OCI-LY7 (cell line): ENCODE results near the gene CLEC12A. TPM values are rescaled to one million over a fixed set of nuclear protein-coding genes. Genes with fewer than 3 reads are reported as not detected.

Source experiments
- BruUV-seq: library from RNA; stranded (reverse); fragments of 400-500 nt; replicated peaks from 2 replicates; lab custom pipeline; 2021; lab: Mats Ljungman, UMichigan
- CTCF ChIA-PET: fragments of 300-600 bp; sonication (Branson Sonifier 250); formaldehyde crosslinking; loops from one replicate; lab custom pipeline; 2022; ENCODE audit warnings: antibody characterized with exemption; ENCODE audit not compliant: unreplicated experiment; lab: Charles Lee
- POLR2A ChIA-PET: fragments of 300-600 bp; sonication (Branson Sonifier 250); formaldehyde crosslinking; loops from one replicate; lab custom pipeline; 2022; ENCODE audit warnings: antibody characterized with exemption; lab: Charles Lee
- DNase-seq: peaks from one replicate; pipeline ENCODE4 v3.0.0-alpha.2; 2015; ENCODE audit warnings: low spot score
- H2AFZ ChIP-seq: fragments of 200-600 bp; sonication (generic), shearing (Covaris generic); 2 replicates; pipeline ENCODE4 v1.6.1; 2014; ENCODE audit warnings: mild to moderate bottlenecking, antibody characterized with exemption, low read length, moderate library complexity
- H3K27ac ChIP-seq: fragments of 200-600 bp; sonication (generic); 2 replicates; pipeline ENCODE4 v1.5.1; 2014; ENCODE audit warnings: mixed run types, low read depth, mild to moderate bottlenecking, moderate library complexity, low read length, inconsistent platforms; ENCODE audit not compliant: poor library complexity, severe bottlenecking
- H3K36me3 ChIP-seq: fragments of 200-600 bp; sonication (generic); 2 replicates; pipeline ENCODE4 v1.6.1; 2014; ENCODE audit warnings: mild to moderate bottlenecking, antibody characterized with exemption, low read length, moderate library complexity, mixed read lengths; ENCODE audit not compliant: insufficient read depth
- H3K4me1 ChIP-seq: fragments of 200-600 bp; sonication (generic); 2 replicates; pipeline ENCODE4 v1.5.1; 2014; ENCODE audit warnings: mild to moderate bottlenecking, low read length; ENCODE audit not compliant: insufficient read depth, poor library complexity, severe bottlenecking
- H3K4me2 ChIP-seq: fragments of 200-600 bp; sonication (generic); 2 replicates; pipeline ENCODE4 v1.6.1; 2014; ENCODE audit warnings: mild to moderate bottlenecking, low read length
- H3K4me3 ChIP-seq: fragments of 200-600 bp; sonication (generic); 2 replicates; pipeline ENCODE4 v1.5.1; 2014; ENCODE audit warnings: mild to moderate bottlenecking, low read depth, low read length; ENCODE audit not compliant: poor library complexity, severe bottlenecking
- H3K79me2 ChIP-seq: fragments of 200-600 bp; sonication (generic); 2 replicates; pipeline ENCODE4 v1.6.1; 2016; ENCODE audit warnings: low read depth, mild to moderate bottlenecking, low read length, moderate library complexity, mixed read lengths; ENCODE audit not compliant: insufficient read depth
- H3K9me2 ChIP-seq: fragments of 200-600 bp; sonication (generic); 2 replicates; pipeline ENCODE4 v1.6.1; 2016; ENCODE audit warnings: mild to moderate bottlenecking, low read length, mixed read lengths; ENCODE audit not compliant: insufficient read depth
- H3K9me3 ChIP-seq: fragments of 200-600 bp; sonication (generic); 2 replicates; pipeline ENCODE4 v1.6.1; 2014; ENCODE audit warnings: mild to moderate bottlenecking, mixed run types, low read length, mixed read lengths
- H4K20me1 ChIP-seq: fragments of 200-600 bp; sonication (generic); 2 replicates; pipeline ENCODE4 v1.6.1; 2014; ENCODE audit warnings: mild to moderate bottlenecking, antibody characterized with exemption, low read length, moderate library complexity, mixed read lengths; ENCODE audit not compliant: insufficient read depth
- CTCF ChIP-seq: fragments of 200-600 bp; sonication (generic); conservative IDR thresholded peaks from 2 replicates; pipeline ENCODE4 v1.5.1; 2014; ENCODE audit warnings: mild to moderate bottlenecking, antibody characterized with exemption, low read length, moderate library complexity, mixed read lengths
- EZH2phosphoT487 ChIP-seq: fragments of 200-600 bp; sonication (generic); IDR thresholded peaks from 2 replicates; pipeline ENCODE4 v1.6.1; 2018; ENCODE audit warnings: low read depth, borderline replicate concordance, mild to moderate bottlenecking, mixed run types, antibody characterized with exemption, low read length, moderate library complexity, mixed read lengths
- intact Hi-C: fragments of 100-400 bp; cut with micrococcal nuclease; formaldehyde crosslinking; loops from one replicate; pipeline ENCODE4 v1.10.0; 2022; ENCODE audit not compliant: unreplicated experiment
- total RNA-seq, 2 experiments: library from RNA; depleted of rRNA in 1 of 2; stranded (reverse); fragments of >200 nt in 1 of 2; shearing (Covaris generic) in 1 of 2; gene quantifications; 2 replicates each; pipeline ENCODE4 v1.2.3, GENCODE V29; 2014 to 2022

Gene CLEC12A
- total RNA-seq, 2 experiments from 2014 or later: not detected

- Histone ChIP-seq H3K9me2 (no peaks in the 10 kb centered on the region), H3K4me2 (peak overlapping the region; percentile 17; the same call in 1 of the 2 replicates), H3K4me1 (peaks cover 11% of the 10 kb centered on the region), H3K9me3 (no peaks in the 10 kb centered on the region), H3K36me3 (no peaks in the 10 kb centered on the region), H3K4me3 (no peak overlapping the region), H3K79me2 (no peaks in the 10 kb centered on the region), H3K27ac (no peak overlapping the region), H4K20me1 (no peaks in the 10 kb centered on the region), H2AFZ (no peak overlapping the region; the same call in 1 of the 2 replicates)
- intact Hi-C loops: loop anchor here (1.0 to 10.0 kb wide), 3 partner anchors 112 to 219 kb away; no protein-coding TSS in a partner anchor
- POLR2A ChIA-PET: interaction anchor here (1.0 to 1.2 kb wide), 2 partner anchors 175 to 179 kb away, joined by 4 to 5 read pairs; no protein-coding TSS in a partner anchor
- DNase-seq: peak; percentile 56
- CTCF ChIA-PET: no interaction called here
- BruUV-seq: no TSS peak
- no peak for TF ChIP-seq EZH2phosphoT487
- TF ChIP-seq CTCF: peak; percentile 87
These were observed 45.4 kb upstream of the CLEC12A start for GRCh38 chr12:9925705-9926393.

- ChIA-PET POLR2A (no interaction called here), CTCF (no interaction called here)
- Histone ChIP-seq H4K20me1 (no peaks in the 10 kb centered on the region), H3K27ac (no peak overlapping the region), H3K9me2 (no peaks in the 10 kb centered on the region), H3K9me3 (no peaks in the 10 kb centered on the region), H3K4me2 (no peak overlapping the region), H3K36me3 (no peaks in the 10 kb centered on the region), H2AFZ (no peak overlapping the region), H3K4me1 (peaks cover 11% of the 10 kb centered on the region), H3K4me3 (no peak overlapping the region), H3K79me2 (no peaks in the 10 kb centered on the region)
- no peak for DNase-seq
- no TSS peak for BruUV-seq
- intact Hi-C loops: loop anchor here (1.0 to 10.0 kb wide), 2 partner anchors 177 to 218 kb away; no protein-coding TSS in a partner anchor
- TF ChIP-seq EZH2phosphoT487: no peak
- no peak for TF ChIP-seq CTCF
These were observed 44.3 kb upstream of the CLEC12A start for GRCh38 chr12:9926876-9927275.

GRCh38 chr12:9928607-9929006 lies 42.6 kb upstream of the CLEC12A start:
- DNase-seq: peak; percentile 20
- CTCF ChIA-PET: no interaction called here
- Histone ChIP-seq H3K27ac (no peak overlapping the region), H3K9me3 (no peaks in the 10 kb centered on the region), H3K4me2 (peak overlapping the region; percentile 39), H4K20me1 (no peaks in the 10 kb centered on the region), H2AFZ (peak overlapping the region; percentile 49; the same call in 1 of the 2 replicates), H3K9me2 (no peaks in the 10 kb centered on the region), H3K36me3 (no peaks in the 10 kb centered on the region), H3K4me3 (no peak overlapping the region), H3K79me2 (no peaks in the 10 kb centered on the region), H3K4me1 (peaks cover 11% of the 10 kb centered on the region)
- no peak for TF ChIP-seq EZH2phosphoT487
- no peak for TF ChIP-seq CTCF
- POLR2A ChIA-PET: no interaction called here
- intact Hi-C loops: loop anchor here (10.0 kb wide), 1 partner anchor 216 kb away; no protein-coding TSS in a partner anchor
- BruUV-seq: no TSS peak
